Epithelial cell of umbilical artery (primary cell): ENCODE data around the gene ARL4C. TPM values are rescaled to one million over a fixed set of nuclear protein-coding genes. Genes with fewer than 3 reads are reported as not detected.

Experiments used
- total RNA-seq: library from RNA; depleted of rRNA; stranded (reverse); fragments of >200 nt; gene quantifications from 2 replicates; pipeline ENCODE4 v1.2.3, GENCODE V29; 2014

Gene ARL4C
- total RNA-seq: 1.3 and 1.7 TPM in 2 replicates

GRCh38 chr2:234496835-234497593 is at the start of gene ARL4C:
ARL4C (minus strand) TSS chr2:234497081; CDS start chr2:234496586, 495 bp downstream.

